GM23338 (cell line): Measurements from ENCODE around the gene SASS6.

ENCODE experiments used
- EZH2 ChIP-seq: fragments of 200-600 bp; sonication (generic); IDR thresholded peaks from one replicate; pipeline ENCODE4 v1.8.0; 2017; ENCODE audit warnings: antibody characterized with exemption, mild to moderate bottlenecking, low read depth; ENCODE audit not compliant: unreplicated experiment
- EZH2phosphoT487 ChIP-seq: fragments of 200-600 bp; sonication (generic); IDR thresholded peaks from one replicate; pipeline ENCODE4 v1.8.1; 2018; ENCODE audit warnings: antibody characterized with exemption; ENCODE audit not compliant: unreplicated experiment
- POLR2AphosphoS5 ChIP-seq: IDR thresholded peaks from 2 replicates; pipeline ENCODE4 v1.6.1; 2016; ENCODE audit warnings: antibody characterized with exemption, low read depth
- STAT1 ChIP-seq: IDR thresholded peaks from one replicate; pipeline ENCODE4 v1.6.1; 2016; ENCODE audit warnings: antibody characterized with exemption; ENCODE audit not compliant: unreplicated experiment
- TF ChIP-seq, protein P1 (sequence below), 2 experiments: fragments of 200-600 bp in 1 of 2; sonication (generic) in 1 of 2; conservative IDR thresholded peaks; 2 replicates each; pipeline versions ENCODE4 v1.5.1 to v1.6.1; 2016 to 2017; ENCODE audit warnings: antibody characterized with exemption in 2 of 2, low read depth in 2 of 2, mild to moderate bottlenecking in 2 of 2, moderate library complexity in 1 of 2
- TF ChIP-seq, protein P2 (sequence below): IDR thresholded peaks from one replicate; pipeline ENCODE4 v1.6.1; 2018; ENCODE audit warnings: antibody characterized with exemption; ENCODE audit not compliant: unreplicated experiment
- TF ChIP-seq, protein P3 (sequence below): IDR thresholded peaks from 2 replicates; pipeline ENCODE4 v1.6.1; 2016; ENCODE audit warnings: antibody characterized with exemption

DNA sequence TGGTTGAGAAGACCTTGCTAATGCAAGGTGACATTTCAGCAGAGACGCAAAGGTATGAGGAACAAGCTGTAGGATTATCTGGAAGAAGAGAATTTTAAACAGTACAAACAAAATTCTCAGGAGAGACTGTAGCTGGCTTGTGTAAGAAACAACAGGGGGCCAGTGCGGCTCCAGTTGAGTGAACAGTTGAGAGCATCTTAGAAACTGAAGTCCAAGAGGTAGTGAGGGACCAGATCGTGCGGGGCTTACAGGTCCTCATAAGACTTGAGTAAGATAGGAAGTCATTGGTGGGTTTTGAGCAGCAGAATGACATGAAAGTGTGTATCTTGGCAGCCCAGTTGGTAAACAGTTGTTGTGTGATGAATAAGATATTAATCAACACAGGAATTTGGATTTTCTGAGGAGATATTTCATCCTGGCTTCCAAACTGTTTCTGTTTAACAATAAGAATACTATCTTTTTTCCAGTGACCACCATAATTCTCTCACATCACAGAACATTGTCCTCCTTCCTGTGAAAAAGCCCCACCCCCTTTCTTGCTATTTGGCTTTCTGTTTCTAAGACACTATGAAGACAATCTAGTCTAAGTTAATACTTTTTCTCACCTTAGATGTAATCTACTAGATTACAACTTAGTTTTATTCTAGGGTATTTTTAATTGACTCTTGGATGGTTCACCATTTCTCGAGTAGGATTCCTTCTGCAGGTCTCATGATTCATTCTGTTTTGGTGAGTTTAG, 62.4 kb downstream of the SASS6 start:
- TF ChIP-seq, protein P1, sequence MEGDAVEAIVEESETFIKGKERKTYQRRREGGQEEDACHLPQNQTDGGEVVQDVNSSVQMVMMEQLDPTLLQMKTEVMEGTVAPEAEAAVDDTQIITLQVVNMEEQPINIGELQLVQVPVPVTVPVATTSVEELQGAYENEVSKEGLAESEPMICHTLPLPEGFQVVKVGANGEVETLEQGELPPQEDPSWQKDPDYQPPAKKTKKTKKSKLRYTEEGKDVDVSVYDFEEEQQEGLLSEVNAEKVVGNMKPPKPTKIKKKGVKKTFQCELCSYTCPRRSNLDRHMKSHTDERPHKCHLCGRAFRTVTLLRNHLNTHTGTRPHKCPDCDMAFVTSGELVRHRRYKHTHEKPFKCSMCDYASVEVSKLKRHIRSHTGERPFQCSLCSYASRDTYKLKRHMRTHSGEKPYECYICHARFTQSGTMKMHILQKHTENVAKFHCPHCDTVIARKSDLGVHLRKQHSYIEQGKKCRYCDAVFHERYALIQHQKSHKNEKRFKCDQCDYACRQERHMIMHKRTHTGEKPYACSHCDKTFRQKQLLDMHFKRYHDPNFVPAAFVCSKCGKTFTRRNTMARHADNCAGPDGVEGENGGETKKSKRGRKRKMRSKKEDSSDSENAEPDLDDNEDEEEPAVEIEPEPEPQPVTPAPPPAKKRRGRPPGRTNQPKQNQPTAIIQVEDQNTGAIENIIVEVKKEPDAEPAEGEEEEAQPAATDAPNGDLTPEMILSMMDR (conservative IDR thresholded peaks at IDR 0.05; ENCODE audit: low read depth in 2 of 2), result no peak
- TF ChIP-seq EZH2phosphoT487 (no peak), EZH2 (no peak), STAT1 (no peak), POLR2AphosphoS5 (no peak)
- TF ChIP-seq, protein P2, sequence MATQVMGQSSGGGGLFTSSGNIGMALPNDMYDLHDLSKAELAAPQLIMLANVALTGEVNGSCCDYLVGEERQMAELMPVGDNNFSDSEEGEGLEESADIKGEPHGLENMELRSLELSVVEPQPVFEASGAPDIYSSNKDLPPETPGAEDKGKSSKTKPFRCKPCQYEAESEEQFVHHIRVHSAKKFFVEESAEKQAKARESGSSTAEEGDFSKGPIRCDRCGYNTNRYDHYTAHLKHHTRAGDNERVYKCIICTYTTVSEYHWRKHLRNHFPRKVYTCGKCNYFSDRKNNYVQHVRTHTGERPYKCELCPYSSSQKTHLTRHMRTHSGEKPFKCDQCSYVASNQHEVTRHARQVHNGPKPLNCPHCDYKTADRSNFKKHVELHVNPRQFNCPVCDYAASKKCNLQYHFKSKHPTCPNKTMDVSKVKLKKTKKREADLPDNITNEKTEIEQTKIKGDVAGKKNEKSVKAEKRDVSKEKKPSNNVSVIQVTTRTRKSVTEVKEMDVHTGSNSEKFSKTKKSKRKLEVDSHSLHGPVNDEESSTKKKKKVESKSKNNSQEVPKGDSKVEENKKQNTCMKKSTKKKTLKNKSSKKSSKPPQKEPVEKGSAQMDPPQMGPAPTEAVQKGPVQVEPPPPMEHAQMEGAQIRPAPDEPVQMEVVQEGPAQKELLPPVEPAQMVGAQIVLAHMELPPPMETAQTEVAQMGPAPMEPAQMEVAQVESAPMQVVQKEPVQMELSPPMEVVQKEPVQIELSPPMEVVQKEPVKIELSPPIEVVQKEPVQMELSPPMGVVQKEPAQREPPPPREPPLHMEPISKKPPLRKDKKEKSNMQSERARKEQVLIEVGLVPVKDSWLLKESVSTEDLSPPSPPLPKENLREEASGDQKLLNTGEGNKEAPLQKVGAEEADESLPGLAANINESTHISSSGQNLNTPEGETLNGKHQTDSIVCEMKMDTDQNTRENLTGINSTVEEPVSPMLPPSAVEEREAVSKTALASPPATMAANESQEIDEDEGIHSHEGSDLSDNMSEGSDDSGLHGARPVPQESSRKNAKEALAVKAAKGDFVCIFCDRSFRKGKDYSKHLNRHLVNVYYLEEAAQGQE, result no peak
- TF ChIP-seq, protein P3, sequence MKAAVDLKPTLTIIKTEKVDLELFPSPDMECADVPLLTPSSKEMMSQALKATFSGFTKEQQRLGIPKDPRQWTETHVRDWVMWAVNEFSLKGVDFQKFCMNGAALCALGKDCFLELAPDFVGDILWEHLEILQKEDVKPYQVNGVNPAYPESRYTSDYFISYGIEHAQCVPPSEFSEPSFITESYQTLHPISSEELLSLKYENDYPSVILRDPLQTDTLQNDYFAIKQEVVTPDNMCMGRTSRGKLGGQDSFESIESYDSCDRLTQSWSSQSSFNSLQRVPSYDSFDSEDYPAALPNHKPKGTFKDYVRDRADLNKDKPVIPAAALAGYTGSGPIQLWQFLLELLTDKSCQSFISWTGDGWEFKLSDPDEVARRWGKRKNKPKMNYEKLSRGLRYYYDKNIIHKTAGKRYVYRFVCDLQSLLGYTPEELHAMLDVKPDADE, result no peak
